ENCODE results near the gene TBXT.

TBXT gene

GRCh38 chr6:166109608-166110007, 58.0 kb downstream of the TBXT start:
- DNase-seq, result no peak

Data from fibroblast of skin of right biceps (primary cell).